Mesendoderm (in vitro differentiated cells): Measurements from ENCODE around the gene GRAMD2B.
A peak's percentile ranks its signal among the peaks of the same experiment; 100 is the strongest.

Experiments used
- DNase-seq: peaks from one replicate; pipeline ENCODE4 v3.0.0; 2013
- H2AK5ac ChIP-seq: 2 replicates; pipeline ENCODE4 v1.6.1; 2013; ENCODE audit warnings: low read length, inconsistent platforms
- H2BK120ac ChIP-seq: 2 replicates; pipeline ENCODE4 v1.6.1; 2013; ENCODE audit warnings: low read depth, mild to moderate bottlenecking, low read length, moderate library complexity, mixed read lengths
- H2BK15ac ChIP-seq: replicated peaks from 2 replicates; pipeline ENCODE4 v1.6.1; 2013; ENCODE audit warnings: low read depth, mild to moderate bottlenecking, moderate library complexity
- H2BK5ac ChIP-seq: 2 replicates; pipeline ENCODE4 v1.6.1; 2013; ENCODE audit warnings: low read length, inconsistent platforms
- H3K18ac ChIP-seq: 2 replicates; pipeline ENCODE4 v1.6.1; 2013; ENCODE audit warnings: mild to moderate bottlenecking, low read length, mixed read lengths
- H3K23ac ChIP-seq: one replicate; pipeline ENCODE4 v1.6.1; 2013; ENCODE audit warnings: low read length
- H3K27ac ChIP-seq: 2 replicates; pipeline ENCODE4 v1.5.1; 2013; ENCODE audit warnings: low read depth, mild to moderate bottlenecking, inconsistent platforms, low read length, moderate library complexity
- H3K27me3 ChIP-seq: 2 replicates; pipeline ENCODE4 v1.6.1; 2013; ENCODE audit warnings: low read length, control low read depth, mild to moderate bottlenecking, inconsistent platforms; ENCODE audit not compliant: insufficient read depth, poor library complexity
- H3K36me3 ChIP-seq: 2 replicates; pipeline ENCODE4 v1.6.1; 2013; ENCODE audit warnings: low read length, inconsistent platforms; ENCODE audit not compliant: control insufficient read depth, insufficient read depth
- H3K4ac ChIP-seq: one replicate; pipeline ENCODE4 v1.6.1; 2013; ENCODE audit warnings: low read depth, mild to moderate bottlenecking, low read length, moderate library complexity
- H3K4me1 ChIP-seq: 2 replicates; pipeline ENCODE4 v1.6.1; 2013; ENCODE audit warnings: low read depth, low read length, inconsistent platforms; ENCODE audit not compliant: control insufficient read depth
- H3K4me2 ChIP-seq: 2 replicates; pipeline ENCODE4 v1.6.1; 2013; ENCODE audit warnings: low read length
- H3K4me3 ChIP-seq: 2 replicates; pipeline ENCODE4 v1.5.1; 2013; ENCODE audit warnings: mild to moderate bottlenecking, low read length
- H3K56ac ChIP-seq: one replicate; pipeline ENCODE4 v1.6.1; 2013; ENCODE audit warnings: low read length
- H3K79me1 ChIP-seq: 2 replicates; pipeline ENCODE4 v1.6.1; 2013; ENCODE audit warnings: low read length, inconsistent platforms
- H3K79me2 ChIP-seq: 2 replicates; pipeline ENCODE4 v1.6.1; 2013; ENCODE audit warnings: mild to moderate bottlenecking, low read length; ENCODE audit not compliant: control insufficient read depth, insufficient read depth
- H3K9ac ChIP-seq: 2 replicates; pipeline ENCODE4 v1.6.1; 2013; ENCODE audit warnings: low read length, inconsistent platforms
- H4K5ac ChIP-seq: one replicate; pipeline ENCODE4 v1.6.1; 2013; ENCODE audit warnings: low read length
- H4K8ac ChIP-seq: one replicate; pipeline ENCODE4 v1.6.1; 2013; ENCODE audit warnings: low read depth, mild to moderate bottlenecking, control low read depth, low read length, moderate library complexity
- WGBS: extraction: QIAGEN DNeasy Blood & Tissue Kit; methylation state at CpG from one replicate; pipeline ENCODE4 v1.1.7; 2013; ENCODE audit warnings: low lambda C conversion rate, missing lambda C conversion rate; ENCODE audit not compliant: insufficient coverage; ENCODE audit errors: extremely low coverage; 5-methylcytosine and 5-hydroxymethylcytosine counted together

GRAMD2B gene

GRCh38 chr5:126446498-126447224, 23.5 kb downstream of the GRAMD2B start:
- Histone ChIP-seq H2AK5ac (no peak overlapping the region), H3K56ac (no peak overlapping the region), H3K4me1 (peaks cover 4% of the 10 kb centered on the region), H4K8ac (no peak overlapping the region), H2BK5ac (no peak overlapping the region), H4K5ac (no peak overlapping the region), H3K18ac (no peak overlapping the region), H3K4me2 (no peak overlapping the region), H3K27ac (no peak overlapping the region), H3K9ac (no peak overlapping the region), H2BK120ac (no peak overlapping the region), H3K36me3 (no peaks in the 10 kb centered on the region), H2BK15ac (no peak overlapping the region), H3K27me3 (no peaks in the 10 kb centered on the region), H3K79me1 (no peaks in the 10 kb centered on the region), H3K79me2 (no peaks in the 10 kb centered on the region), H3K23ac (no peak overlapping the region), H3K4me3 (no peak overlapping the region), H3K4ac (no peak overlapping the region)
- DNase-seq: no peak
- WGBS: no CpG with 5 or more reads among the region's 9 CpGs

DNA sequence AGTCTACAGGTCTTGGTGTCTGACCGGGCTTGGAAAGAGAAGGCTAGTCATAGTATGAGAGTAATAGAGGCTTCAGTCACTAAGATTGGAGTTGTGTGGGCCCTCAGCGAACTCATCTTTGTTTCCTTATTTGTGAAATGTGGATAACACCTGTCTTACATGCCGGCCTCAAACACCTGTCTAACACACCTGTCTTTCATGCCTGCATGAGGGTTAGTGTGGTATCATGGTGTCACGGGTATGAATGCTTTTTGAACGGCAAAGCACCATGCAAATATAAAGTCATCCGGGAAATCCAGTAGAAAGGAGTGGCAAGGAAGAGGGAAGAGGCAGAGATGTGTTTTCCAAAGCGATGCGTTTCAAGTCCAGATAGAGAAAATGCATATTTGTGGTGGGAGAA, 25.5 kb downstream of the GRAMD2B start:
- Histone ChIP-seq H3K4ac (no peak overlapping the region), H4K5ac (no peak overlapping the region), H3K27me3 (no peaks in the 10 kb centered on the region), H4K8ac (no peak overlapping the region), H3K4me1 (peaks cover 4% of the 10 kb centered on the region), H2BK5ac (no peak overlapping the region), H3K79me1 (no peaks in the 10 kb centered on the region), H3K56ac (no peak overlapping the region), H2BK15ac (no peak overlapping the region), H3K79me2 (no peaks in the 10 kb centered on the region), H3K36me3 (no peaks in the 10 kb centered on the region), H3K9ac (no peak overlapping the region), H3K23ac (no peak overlapping the region), H3K27ac (no peak overlapping the region), H3K18ac (no peak overlapping the region), H2BK120ac (no peak overlapping the region), H2AK5ac (no peak overlapping the region), H3K4me3 (no peak overlapping the region), H3K4me2 (no peak overlapping the region)
- no CpG with 5 or more reads among the region's 8 CpGs for WGBS
- DNase-seq: no peak

DNA sequence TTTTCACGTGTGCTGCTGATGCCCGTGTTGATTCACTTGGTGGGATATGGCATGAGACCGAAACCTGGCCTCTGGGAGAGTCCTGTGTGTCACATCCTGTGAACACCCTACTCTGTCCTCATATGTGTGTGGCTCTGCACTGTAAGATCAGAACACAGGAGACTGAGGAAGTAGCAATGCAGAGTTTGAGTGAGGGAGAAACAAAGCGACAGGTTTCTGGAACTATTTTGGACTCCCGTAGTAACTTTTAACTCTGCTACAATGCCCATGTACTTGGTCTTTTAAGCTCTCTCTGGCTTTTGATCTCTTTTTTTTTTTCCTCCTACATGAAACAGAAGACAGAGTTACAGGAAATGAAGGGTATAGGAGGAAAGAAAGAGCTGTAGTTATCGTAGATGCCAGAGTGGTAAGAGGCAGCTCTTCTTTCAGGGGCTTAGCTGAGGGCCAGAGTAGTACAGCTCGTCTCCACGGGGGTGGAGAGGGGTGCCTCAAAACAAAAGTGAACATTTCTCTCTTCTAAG, 26.6 kb downstream of the GRAMD2B start:
- Histone ChIP-seq H3K79me2 (no peaks in the 10 kb centered on the region), H3K79me1 (no peaks in the 10 kb centered on the region), H3K23ac (no peak overlapping the region), H2BK5ac (no peak overlapping the region), H2BK15ac (no peak overlapping the region), H3K56ac (no peak overlapping the region), H4K5ac (no peak overlapping the region), H3K4me3 (no peak overlapping the region), H3K4me2 (no peak overlapping the region), H3K18ac (no peak overlapping the region), H2BK120ac (no peak overlapping the region), H3K36me3 (no peaks in the 10 kb centered on the region), H3K27ac (no peak overlapping the region), H3K27me3 (no peaks in the 10 kb centered on the region), H3K9ac (no peak overlapping the region), H3K4me1 (peaks cover 4% of the 10 kb centered on the region), H2AK5ac (no peak overlapping the region), H3K4ac (no peak overlapping the region), H4K8ac (no peak overlapping the region)
- no CpG with 5 or more reads among the region's 8 CpGs for WGBS
- DNase-seq: no peak

DNA sequence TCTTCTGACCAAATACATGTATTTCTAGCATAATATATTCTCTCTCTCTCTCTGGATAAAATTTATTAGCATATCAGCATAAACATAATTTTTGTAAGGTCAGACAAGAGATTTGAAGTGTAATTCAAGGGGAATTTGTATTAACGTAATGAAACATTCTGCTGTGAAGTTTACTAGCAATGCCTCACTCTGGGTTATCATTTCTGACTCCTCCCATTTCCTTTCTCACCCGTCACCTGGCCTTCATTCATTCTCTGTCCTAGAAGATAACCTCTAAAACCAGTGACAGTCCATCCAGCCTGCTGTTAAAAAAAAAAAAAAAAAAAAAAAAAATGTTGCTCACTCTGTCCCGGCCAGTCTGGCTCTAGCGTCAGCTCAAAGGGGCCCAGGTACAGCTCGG, 27.1 kb downstream of the GRAMD2B start:
- no CpG with 5 or more reads among the region's 5 CpGs for WGBS
- no peaks in the 10 kb centered on the region for H3K36me3 ChIP-seq
- no peaks in the 10 kb centered on the region for H3K79me2 ChIP-seq

DNA sequence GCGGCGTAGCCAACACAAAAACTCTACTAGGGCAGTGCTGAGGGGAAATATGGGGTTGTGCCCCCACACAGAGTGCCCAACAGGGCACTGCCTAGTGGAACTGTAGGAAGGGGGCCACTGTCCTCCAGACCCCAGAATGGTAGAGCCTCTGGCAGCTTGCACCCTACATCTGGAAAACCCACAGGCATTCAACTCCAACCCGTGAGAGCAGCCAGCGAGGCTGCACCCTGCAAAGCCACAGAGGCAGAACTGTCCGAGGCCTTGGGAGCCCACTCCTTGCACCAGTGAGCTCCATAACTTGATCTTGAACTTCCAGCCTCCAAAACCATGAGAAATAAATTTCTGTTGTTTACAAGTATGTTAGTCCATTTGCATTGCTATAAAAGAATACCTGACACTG, 27.7 kb downstream of the GRAMD2B start:
- H3K27me3 ChIP-seq: no peaks in the 10 kb centered on the region
- no peak overlapping the region for H2BK120ac ChIP-seq
- H2AK5ac ChIP-seq: no peak overlapping the region
- H4K8ac ChIP-seq: no peak overlapping the region
- H4K5ac ChIP-seq: no peak overlapping the region
- H3K27ac ChIP-seq: no peak overlapping the region
- H3K4ac ChIP-seq: no peak overlapping the region
- H2BK15ac ChIP-seq: no peak overlapping the region
- no peak overlapping the region for H3K23ac ChIP-seq
- H3K9ac ChIP-seq: no peak overlapping the region
- no peak overlapping the region for H2BK5ac ChIP-seq
- H3K18ac ChIP-seq: no peak overlapping the region
- no peaks in the 10 kb centered on the region for H3K79me1 ChIP-seq
- no peak overlapping the region for H3K4me3 ChIP-seq
- no CpG with 5 or more reads among the region's 5 CpGs for WGBS
- peaks cover 4% of the 10 kb centered on the region for H3K4me1 ChIP-seq
- no peak overlapping the region for H3K4me2 ChIP-seq
- H3K36me3 ChIP-seq: no peaks in the 10 kb centered on the region
- no peak overlapping the region for H3K56ac ChIP-seq
- no peaks in the 10 kb centered on the region for H3K79me2 ChIP-seq
- DNase-seq: no peak

More for the DNA sequence above, 27.1 kb downstream of the GRAMD2B start:
- DNase-seq: peak; percentile 23
- Histone ChIP-seq H3K27ac (no peak overlapping the region), H3K4me2 (no peak overlapping the region), H3K27me3 (no peaks in the 10 kb centered on the region), H3K9ac (no peak overlapping the region), H3K23ac (no peak overlapping the region), H3K4ac (no peak overlapping the region), H2BK120ac (no peak overlapping the region), H3K79me1 (no peaks in the 10 kb centered on the region), H4K5ac (no peak overlapping the region), H2BK15ac (no peak overlapping the region), H3K4me1 (peaks cover 4% of the 10 kb centered on the region), H3K56ac (no peak overlapping the region), H4K8ac (no peak overlapping the region), H2BK5ac (no peak overlapping the region), H2AK5ac (no peak overlapping the region), H3K18ac (no peak overlapping the region), H3K4me3 (no peak overlapping the region)

- no CpG with 5 or more reads among the region's 1 CpG for WGBS
These were observed 29.3 kb downstream of the GRAMD2B start for GRCh38 chr5:126452477-126452876.

More at GRCh38 chr5:126452477-126452876, 29.3 kb downstream of the GRAMD2B start:
- Histone ChIP-seq H4K8ac (no peak overlapping the region), H3K79me2 (no peaks in the 10 kb centered on the region), H3K18ac (no peak overlapping the region), H3K79me1 (no peaks in the 10 kb centered on the region), H3K23ac (no peak overlapping the region), H3K27ac (no peak overlapping the region), H3K56ac (no peak overlapping the region), H2BK5ac (no peak overlapping the region), H2BK15ac (no peak overlapping the region), H2AK5ac (no peak overlapping the region), H3K4me3 (no peak overlapping the region), H2BK120ac (no peak overlapping the region), H4K5ac (no peak overlapping the region), H3K4me2 (no peak overlapping the region), H3K9ac (no peak overlapping the region), H3K4me1 (peaks cover 4% of the 10 kb centered on the region), H3K27me3 (no peaks in the 10 kb centered on the region), H3K36me3 (no peaks in the 10 kb centered on the region), H3K4ac (no peak overlapping the region)
- DNase-seq: no peak
